Endothelial cell of hepatic sinusoid (primary cell): ENCODE results near the gene CLMP.

Source experiments
- in situ Hi-C: cut with HindIII; loops from 2 replicates; pipeline ENCODE4 v1.10.0; 2017; ENCODE audit warnings: low sequenced_read_pairs

The CLMP gene

GRCh38 chr11:123040111-123040432 lies 155.0 kb downstream of the CLMP start:
- in situ Hi-C loops: no loop called here

- in situ Hi-C loops: loop anchor here (5.0 kb wide), 1 partner anchor 179 kb away; no protein-coding TSS in a partner anchor
Observed at GRCh38 chr11:123035831-123036230, 159.2 kb downstream of the CLMP start.

- in situ Hi-C loops: no loop called here
Observed at GRCh38 chr11:123034597-123034996, 160.5 kb downstream of the CLMP start.

GRCh38 chr11:123033895-123034294 lies 161.2 kb downstream of the CLMP start:
- in situ Hi-C loops: no loop called here

GRCh38 chr11:123030517-123030916 lies 164.5 kb downstream of the CLMP start:
- in situ Hi-C loops: no loop called here

GRCh38 chr11:123020968-123021367 lies 174.1 kb downstream of the CLMP start:
- in situ Hi-C loops: no loop called here
